Measurements from ENCODE around the gene UBE4A.

DNA sequence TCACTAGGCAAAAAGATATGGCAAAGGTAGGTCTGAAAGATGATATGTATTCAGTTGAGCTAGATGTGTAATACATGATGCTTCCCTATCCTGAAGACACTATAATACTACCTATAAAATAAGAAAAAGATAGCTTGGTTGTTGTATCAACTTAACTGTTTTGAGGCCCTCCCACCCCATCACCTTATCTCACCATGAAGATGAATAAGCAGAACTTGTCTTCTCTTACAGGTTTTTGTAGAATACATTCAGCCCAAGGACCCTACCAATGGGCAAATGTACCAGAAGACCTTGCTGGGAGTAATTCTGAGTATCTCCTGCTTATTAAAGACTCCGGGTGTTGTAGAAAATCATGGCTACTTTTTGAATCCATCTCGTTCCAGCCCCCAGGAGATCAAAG lies 13.9 kb downstream of the UBE4A start:
- no peak for TF ChIP-seq CTCF (IDR thresholded peaks at IDR 0.05)
- TF ChIP-seq POLR2AphosphoS5 (IDR thresholded peaks at IDR 0.05): no peak
- TF ChIP-seq POLR2A (IDR thresholded peaks at IDR 0.05): no peak
- TF ChIP-seq EP300 (IDR thresholded peaks at IDR 0.05): no peak
